H1 (cell line): ENCODE measurements around the gene DNAL4. TPM values are rescaled to one million over a fixed set of nuclear protein-coding genes. Genes with fewer than 3 reads are reported as not detected.

Experiments
- CTCF ChIA-PET: fragments of 300-600 bp; sonication (Branson Sonifier 250); formaldehyde crosslinking; loops from one replicate; lab custom pipeline; 2021; ENCODE audit not compliant: partially characterized antibody; lab: Charles Lee
- POLR2A ChIA-PET: fragments of 300-600 bp; sonication (Branson Sonifier 250); formaldehyde crosslinking; loops from one replicate; lab custom pipeline; 2021; ENCODE audit warnings: inconsistent platforms; ENCODE audit not compliant: partially characterized antibody; lab: Charles Lee
- DNase-seq, 2 experiments: peaks; one replicate each; pipeline versions ENCODE4 v3.0.0 to v3.0.0-alpha.2; 2010 to 2022; ENCODE audit warnings: low spot score in 2 of 2, low read depth in 1 of 2, mixed read lengths in 1 of 2
- FAIRE-seq: peaks from 2 replicates; lab custom pipeline; 2011; peaks lifted over from hg19 to GRCh38; lab: Jason Lieb, UNC
- H2AFZ ChIP-seq: 2 replicates; pipeline ENCODE4 v1.8.1; 2012; ENCODE audit warnings: low read length, inconsistent platforms
- H2AK5ac ChIP-seq: 2 replicates; pipeline ENCODE4 v1.6.1; 2013; ENCODE audit warnings: low read depth, low read length
- H2BK120ac ChIP-seq: replicated peaks from 2 replicates; pipeline ENCODE3; 2013; ENCODE audit warnings: low read depth, low read length, inconsistent platforms
- H2BK12ac ChIP-seq: 2 replicates; pipeline ENCODE4 v1.6.1; 2013; ENCODE audit warnings: low read depth, low read length
- H2BK15ac ChIP-seq: 2 replicates; pipeline ENCODE4 v1.6.1; 2013; ENCODE audit warnings: low read length
- H2BK20ac ChIP-seq: 2 replicates; pipeline ENCODE4 v1.6.1; 2013; ENCODE audit warnings: low read length
- H2BK5ac ChIP-seq: 2 replicates; pipeline ENCODE4 v1.6.1; 2013; ENCODE audit warnings: low read depth, low read length
- H3K14ac ChIP-seq: 2 replicates; pipeline ENCODE4 v1.6.1; 2013; ENCODE audit warnings: inconsistent platforms; ENCODE audit not compliant: insufficient read length
- H3K18ac ChIP-seq: 2 replicates; pipeline ENCODE4 v1.6.1; 2013; ENCODE audit warnings: low read length; ENCODE audit errors: extremely low read depth
- H3K23ac ChIP-seq: 2 replicates; pipeline ENCODE4 v1.6.1; 2013; ENCODE audit warnings: inconsistent platforms; ENCODE audit not compliant: insufficient read length
- H3K23me2 ChIP-seq: 2 replicates; pipeline ENCODE4 v1.6.1; 2013; ENCODE audit warnings: low read depth, low read length
- H3K27ac ChIP-seq: 2 replicates; pipeline ENCODE4 v1.6.1; 2011; ENCODE audit warnings: low read depth, low read length, inconsistent platforms
- H3K27me3 ChIP-seq, 4 experiments: replicated peaks in 1 of 4; 1 replicate in 1 of 4; 2 replicates in 3 of 4; pipeline versions ENCODE4 v1.6.1 to v1.8.1; 2011 to 2013; ENCODE audit warnings: low read length in 3 of 4, mild to moderate bottlenecking in 3 of 4, inconsistent platforms in 2 of 4, mixed read lengths in 2 of 4, moderate library complexity in 1 of 4; ENCODE audit not compliant: control insufficient read depth in 3 of 4, insufficient read depth in 3 of 4; ENCODE audit errors: extremely low read depth in 1 of 4
- H3K36me3 ChIP-seq, 4 experiments: 2 replicates each; pipeline versions ENCODE4 v1.6.1 to v1.8.1; 2011 to 2013; ENCODE audit warnings: mild to moderate bottlenecking in 4 of 4, low read length in 3 of 4, moderate library complexity in 2 of 4, control low read depth in 1 of 4, inconsistent platforms in 1 of 4; ENCODE audit not compliant: insufficient read depth in 4 of 4, control insufficient read depth in 2 of 4
- H3K4ac ChIP-seq: replicated peaks from 2 replicates; pipeline ENCODE3; 2013; ENCODE audit warnings: low read length, low read depth, mixed read lengths, inconsistent platforms; ENCODE audit not compliant: insufficient read length
- H3K4me1 ChIP-seq, 4 experiments: replicated peaks in 1 of 4; 1 replicate in 1 of 4; 2 replicates in 3 of 4; pipeline versions ENCODE4 v1.6.1 to v1.8.1; 2011 to 2013; ENCODE audit warnings: low read length in 3 of 4, inconsistent platforms in 2 of 4, mixed read lengths in 1 of 4; ENCODE audit not compliant: insufficient read depth in 4 of 4, control insufficient read depth in 3 of 4
- H3K4me2 ChIP-seq, 2 experiments: 2 replicates each; pipeline versions ENCODE4 v1.6.1 to v1.8.1; 2011 to 2013; ENCODE audit warnings: low read depth in 2 of 2, low read length in 2 of 2, control low read depth in 1 of 2, inconsistent platforms in 1 of 2, mild to moderate bottlenecking in 1 of 2; ENCODE audit not compliant: insufficient read depth in 1 of 2
- H3K4me3 ChIP-seq, 4 experiments: fragments of 200-600, 300-600 bp in 1 of 4; sonication (generic), shearing (Covaris generic), sonication (Bioruptor Twin) in 1 of 4; 2 replicates each; pipeline versions ENCODE4 v1.5.1 to v1.8.1; 2011 to 2016; ENCODE audit warnings: low read length in 4 of 4, low read depth in 3 of 4, control low read depth in 2 of 4, inconsistent platforms in 2 of 4, mild to moderate bottlenecking in 2 of 4, mixed read lengths in 1 of 4, moderate library complexity in 1 of 4; ENCODE audit not compliant: insufficient read depth in 2 of 4; ENCODE audit errors: extremely low read depth in 1 of 4
- H3K56ac ChIP-seq: replicated peaks from 2 replicates; pipeline ENCODE3; 2013; ENCODE audit warnings: low read depth, mild to moderate bottlenecking, mixed read lengths, low read length, inconsistent platforms; ENCODE audit not compliant: insufficient read length
- H3K79me1 ChIP-seq: 2 replicates; pipeline ENCODE4 v1.6.1; 2013; ENCODE audit warnings: low read depth, low read length, control low read depth
- H3K79me2 ChIP-seq, 2 experiments: 2 replicates each; pipeline versions ENCODE4 v1.6.1 to v1.8.1; 2012 to 2013; ENCODE audit warnings: low read length in 2 of 2, mild to moderate bottlenecking in 2 of 2, inconsistent platforms in 1 of 2; ENCODE audit not compliant: insufficient read depth in 2 of 2, control insufficient read depth in 1 of 2
- H3K9ac ChIP-seq, 4 experiments: replicated peaks in 1 of 4; 1 replicate in 1 of 4; 2 replicates in 3 of 4; pipeline versions ENCODE4 v1.6.1 to v1.8.1; 2011 to 2013; ENCODE audit warnings: low read depth in 3 of 4, low read length in 3 of 4, control low read depth in 2 of 4, mild to moderate bottlenecking in 2 of 4, moderate library complexity in 2 of 4, inconsistent platforms in 1 of 4; ENCODE audit errors: extremely low read depth in 1 of 4
- H3K9me3 ChIP-seq, 2 experiments: 2 replicates each; pipeline versions ENCODE4 v1.6.1 to v1.8.1; 2012 to 2013; ENCODE audit warnings: mild to moderate bottlenecking in 2 of 2, moderate library complexity in 2 of 2, control low read depth in 1 of 2, inconsistent platforms in 1 of 2, low read depth in 1 of 2, low read length in 1 of 2, mixed read lengths in 1 of 2; ENCODE audit not compliant: insufficient read depth in 2 of 2
- H4K20me1 ChIP-seq, 2 experiments: replicated peaks in 1 of 2; 2 replicates each; pipeline versions ENCODE3 to v1.8.1; 2011 to 2013; ENCODE audit warnings: inconsistent platforms in 2 of 2, low read length in 2 of 2, mild to moderate bottlenecking in 1 of 2; ENCODE audit not compliant: insufficient read depth in 2 of 2, control insufficient read depth in 1 of 2
- H4K5ac ChIP-seq: 2 replicates; pipeline ENCODE4 v1.6.1; 2013; ENCODE audit warnings: low read length, low read depth, mixed read lengths, inconsistent platforms; ENCODE audit not compliant: insufficient read length
- H4K8ac ChIP-seq: 2 replicates; pipeline ENCODE4 v1.8.0; 2013; ENCODE audit warnings: mild to moderate bottlenecking, moderate library complexity, low read length, inconsistent platforms; ENCODE audit not compliant: insufficient read depth; ENCODE audit errors: extremely low read depth
- H4K91ac ChIP-seq: replicated peaks from 2 replicates; pipeline ENCODE3; 2013; ENCODE audit warnings: low read length, mixed read lengths, inconsistent platforms; ENCODE audit not compliant: insufficient read length
- BACH1 ChIP-seq: IDR thresholded peaks from 2 replicates; pipeline ENCODE4 v1.6.1; 2012; ENCODE audit warnings: low read length, improper control_type of control experiment
- BRCA1 ChIP-seq: IDR thresholded peaks from 2 replicates; pipeline ENCODE4 v1.6.1; 2012; ENCODE audit warnings: low read depth, low read length, improper control_type of control experiment
- CTBP2 ChIP-seq: IDR thresholded peaks from 2 replicates; pipeline ENCODE4 v1.7.0; 2011; ENCODE audit warnings: borderline replicate concordance, mild to moderate bottlenecking, moderate library complexity, mixed read lengths, low read length; ENCODE audit not compliant: insufficient read depth, insufficient read length
- CTCF ChIP-seq, 3 experiments: IDR thresholded peaks; 1 replicate in 2 of 3; 2 replicates in 1 of 3; pipeline versions ENCODE4 v1.5.1 to v1.6.1; 2011; ENCODE audit warnings: low read length in 3 of 3, mild to moderate bottlenecking in 3 of 3, inconsistent platforms in 2 of 3, low read depth in 1 of 3, moderate library complexity in 1 of 3; ENCODE audit not compliant: insufficient read depth in 1 of 3; ENCODE audit errors: control extremely low read depth in 1 of 3
- HDAC6 ChIP-seq: IDR thresholded peaks from one replicate; pipeline ENCODE4 v1.7.1; 2012; ENCODE audit warnings: low read depth, mild to moderate bottlenecking, inconsistent platforms, low read length, moderate library complexity
- NRF1 ChIP-seq: IDR thresholded peaks from 2 replicates; pipeline ENCODE4 v1.6.1; 2011; ENCODE audit warnings: mild to moderate bottlenecking, low read depth, low read length, improper control_type of control experiment
- POU5F1 ChIP-seq: IDR thresholded peaks from 2 replicates; pipeline ENCODE4 v1.6.1; 2011; ENCODE audit warnings: low read depth, mild to moderate bottlenecking, low read length, moderate library complexity
- RXRA ChIP-seq: IDR thresholded peaks from 2 replicates; pipeline ENCODE4 v1.6.1; 2011; ENCODE audit warnings: low read depth, mild to moderate bottlenecking, low read length, moderate library complexity; ENCODE audit not compliant: insufficient read depth
- SIN3A ChIP-seq, 2 experiments: IDR thresholded peaks in 1 of 2; conservative IDR thresholded peaks in 1 of 2; 2 replicates each; pipeline ENCODE4 v1.6.1; 2011 to 2012; ENCODE audit warnings: low read length in 2 of 2, improper control_type of control experiment in 1 of 2, low read depth in 1 of 2, mild to moderate bottlenecking in 1 of 2
- SP2 ChIP-seq: IDR thresholded peaks from 2 replicates; pipeline ENCODE4 v1.6.1; 2012; ENCODE audit warnings: mild to moderate bottlenecking, low read length, inconsistent platforms
- WGBS, 2 experiments: shearing (Covaris generic) in 1 of 2; methylation state at CpG; one replicate each; pipeline versions ENCODE4 v1.1.6 to v1.1.7; 2013 to 2015; ENCODE audit warnings: low lambda C conversion rate in 2 of 2, mixed read lengths in 2 of 2, inconsistent platforms in 1 of 2, low coverage in 1 of 2, missing lambda C conversion rate in 1 of 2; ENCODE audit not compliant: insufficient replicate concordance in 2 of 2, insufficient coverage in 1 of 2, insufficient read length in 1 of 2; ENCODE audit errors: extremely low coverage in 1 of 2, missing lambda C conversion rate in 1 of 2; 5-methylcytosine and 5-hydroxymethylcytosine counted together
- polyA plus RNA-seq, 7 experiments: library from polyadenylated mRNA; depleted of rRNA in 3 of 7; stranded (reverse) in 5 of 7; unstranded in 2 of 7; fragments of >200 nt in 5 of 7; fragments of 200-250 nt in 2 of 7; gene quantifications; 1 replicate in 5 of 7; 2 replicates in 1 of 7; 4 replicates in 1 of 7; pipeline versions ENCODE4 v1.2.1 to v1.2.3, GENCODE V29; 2011 to 2013; ENCODE audit warnings: missing spikeins in 2 of 7, mixed read lengths in 2 of 7
- total RNA-seq: library from RNA; stranded (reverse); fragmentation: NEBNext Ultra II Directional; extraction: Animal tissue kit (Norgen Biotek cat#: 25700); gene quantifications from 2 replicates; pipeline ENCODE4 v1.2.1, GENCODE V29; 2021

The DNAL4 gene
- total and polyA plus RNA-seq, 2 of the 8 experiments (the other 6 are each of a cell fraction or from before 2014, with no cell fraction given), result 8.8 to 14.0 TPM

GRCh38 chr22:38734421-38735100 is 59.4 kb downstream of the DNAL4 start:
- POLR2A ChIA-PET, result interaction anchor here (0.6 to 13.2 kb wide), 7 partner anchors 8 to 115 kb away, joined by 3 to 112 read pairs (median 6); partner anchors contain the start of genes GTPBP1 and TOMM22
- no peak for FAIRE-seq
- TF ChIP-seq BRCA1 (no peak), CTCF (IDR thresholded peaks at IDR 0.05; ENCODE audit: control extremely low read depth in 1 of 3, insufficient read depth in 1 of 3, low read depth in 1 of 3, low read length in 3 of 3) (no peak), SIN3A (conservative IDR thresholded peaks at IDR 0.05 in 1 of 2, IDR thresholded peaks at IDR 0.05 in 1 of 2; ENCODE audit: low read depth in 1 of 2, low read length in 2 of 2) (no peak), SP2 (no peak), HDAC6 (no peak), NRF1 (no peak), POU5F1 (no peak), RXRA (no peak), BACH1 (no peak), CTBP2 (no peak)

More at GRCh38 chr22:38734421-38735100, 59.4 kb downstream of the DNAL4 start:
- Histone ChIP-seq H3K27ac (no peak overlapping the region), H2AFZ (no peak overlapping the region), H4K20me1 (peaks cover 6 to 11% of the 10 kb centered on the region in 2 experiments), H3K79me1 (no peaks in the 10 kb centered on the region), H3K27me3 (no peaks in the 10 kb centered on the region), H3K23me2 (no peaks in the 10 kb centered on the region), H3K23ac (no peak overlapping the region), H4K8ac (peak overlapping the region; percentile 87; the same call in 1 of the 2 replicates), H4K91ac (no peak overlapping the region), H3K56ac (no peak overlapping the region), H3K14ac (no peak overlapping the region), H3K18ac (no peak overlapping the region), H3K36me3 (peaks cover 16 to 32% (median 29%) of the 10 kb centered on the region in 4 experiments; a peak in 7 of 8 replicates), H3K9me3 (no peaks in the 10 kb centered on the region), H2AK5ac (no peak overlapping the region), H2BK5ac (no peak overlapping the region), H4K5ac (no peak overlapping the region), H3K4ac (no peak overlapping the region), H3K4me3 (no peak overlapping the region), H3K4me2 (no peak overlapping the region), H3K4me1 (no peaks in the 10 kb centered on the region), H2BK20ac (no peak overlapping the region), H3K9ac (no peak overlapping the region), H2BK12ac (no peak overlapping the region), H3K79me2 (no peaks in the 10 kb centered on the region), H2BK15ac (no peak overlapping the region), H2BK120ac (no peak overlapping the region)
- CTCF ChIA-PET, result interaction anchor here (0.6 to 11.1 kb wide), 11 partner anchors 12 to 598 kb away, joined by 3 to 124 read pairs (median 5); no protein-coding TSS in a partner anchor
- no peak for DNase-seq
- WGBS, 2 experiments, result 88% methylated on average over 13 of the region's 13 CpGs; no CpG with 5 or more reads in 1 of the 2 experiments
